Measurements from ENCODE around the gene OR52B6. TPM values are rescaled to one million over a fixed set of nuclear protein-coding genes. Genes with fewer than 3 reads are reported as not detected.
"Not testable (repeated sequence)": the region's sequence is repeated elsewhere in the genome, so short reads cannot be mapped to it uniquely, and the experiment has no call there.

Gene OR52B6
- total RNA-seq, 5 donors from 2014 or later (not counting 1 experiment from before 2014, with no cell fraction given): not detected

- no peak for DNase-seq
- no peak overlapping the region for H3K27ac ChIP-seq (ENCODE audit: low read length)
- H3K27me3 ChIP-seq (replicated peaks in 1 of 2; ENCODE audit: control insufficient read depth in 2 of 2, extremely low read depth in 1 of 2, insufficient read depth in 2 of 2, low read length in 1 of 2): no peaks in the 10 kb centered on the region
- peaks cover 6 to 11% of the 10 kb centered on the region in 2 donors for H3K27me3 Mint-ChIP-seq
- ATAC-seq (replicated peaks in 1 of 4): no peak
- H3K4me1 ChIP-seq (ENCODE audit: control insufficient read depth in 1 of 2, extremely low read depth in 1 of 2, insufficient read depth in 2 of 2, low read length in 2 of 2): no peaks in the 10 kb centered on the region
- peaks cover 4 to 7% (median 6%) of the 10 kb centered on the region in 3 donors for H3K4me1 Mint-ChIP-seq
- CTCF ChIA-PET: no interaction called here
- H3K9me3 Mint-ChIP-seq: peaks cover 0 to 7% (median 4%) of the 10 kb centered on the region in 3 donors
- H3K9me3 ChIP-seq: no peaks in the 10 kb centered on the region
- H3K36me3 ChIP-seq (ENCODE audit: control insufficient read depth in 2 of 2, extremely low read depth in 1 of 2, insufficient read depth in 1 of 2, low read length in 1 of 2): no peaks in the 10 kb centered on the region
- no peak overlapping the region for H3K27ac Mint-ChIP-seq
- H3K4me3 ChIP-seq (ENCODE audit: control insufficient read depth in 1 of 2, extremely low read depth in 1 of 2, low read length in 1 of 2): no peak overlapping the region
- WGBS (ENCODE audit: insufficient coverage): no CpG with 5 or more reads among the region's 1 CpG
- POLR2A ChIA-PET: no interaction called here
- peaks cover 7% of the 10 kb centered on the region for H3K36me3 Mint-ChIP-seq
- H3K4me3 Mint-ChIP-seq: no peak overlapping the region
Measured at GRCh38 chr11:5564259-5565019, 16.2 kb upstream of the OR52B6 start.

GRCh38 chr11:5574654-5575053, 6.0 kb upstream of the OR52B6 start:
- no peak for DNase-seq
- Histone ChIP-seq H3K4me3 (ENCODE audit: control insufficient read depth in 1 of 2, extremely low read depth in 1 of 2, low read length in 1 of 2) (no peak overlapping the region), H3K9me3 (no peaks in the 10 kb centered on the region), H3K27ac (ENCODE audit: low read length) (no peak overlapping the region), H3K36me3 (ENCODE audit: control insufficient read depth in 2 of 2, extremely low read depth in 1 of 2, insufficient read depth in 1 of 2, low read length in 1 of 2) (no peaks in the 10 kb centered on the region), H3K27me3 (replicated peaks in 1 of 2; ENCODE audit: control insufficient read depth in 2 of 2, extremely low read depth in 1 of 2, insufficient read depth in 2 of 2, low read length in 1 of 2) (no peaks in the 10 kb centered on the region), H3K4me1 (ENCODE audit: control insufficient read depth in 1 of 2, extremely low read depth in 1 of 2, insufficient read depth in 2 of 2, low read length in 2 of 2) (no peaks in the 10 kb centered on the region)
- WGBS (ENCODE audit: insufficient coverage): 80% methylated on average over 1 of the region's 2 CpGs
- ChIA-PET POLR2A (no interaction called here), CTCF (no interaction called here)
- Mint-ChIP-seq H3K4me1 (no peaks in the 10 kb centered on the region), H3K27ac (no peak overlapping the region), H3K36me3 (no peaks in the 10 kb centered on the region), H3K4me3 (no peak overlapping the region), H3K9me3 (no peaks in the 10 kb centered on the region), H3K27me3 (peaks cover 0 to 1% of the 10 kb centered on the region in 2 donors)
- no peak for ATAC-seq (replicated peaks in 1 of 4)

- WGBS (ENCODE audit: insufficient coverage): 90% methylated on average over 3 of the region's 4 CpGs
- no peak for ATAC-seq (replicated peaks in 1 of 4)
- H3K4me3 Mint-ChIP-seq: no peak overlapping the region
Measured at GRCh38 chr11:5575152-5575551, 5.5 kb upstream of the OR52B6 start.

GRCh38 chr11:5577101-5577500, 3.6 kb upstream of the OR52B6 start:
- ChIA-PET POLR2A (no interaction called here), CTCF (interaction anchor here in 1 of 2 donors (0.5 kb wide), 1 partner anchor 10 kb away, joined by 5 read pairs; no protein-coding TSS in a partner anchor)
- peaks cover 0 to 1% of the 10 kb centered on the region in 2 donors for H3K27me3 Mint-ChIP-seq

More at GRCh38 chr11:5575152-5575551, 5.5 kb upstream of the OR52B6 start:
- Histone ChIP-seq H3K4me1 (ENCODE audit: control insufficient read depth in 1 of 2, extremely low read depth in 1 of 2, insufficient read depth in 2 of 2, low read length in 2 of 2) (no peaks in the 10 kb centered on the region), H3K4me3 (ENCODE audit: control insufficient read depth in 1 of 2, extremely low read depth in 1 of 2, low read length in 1 of 2) (no peak overlapping the region), H3K36me3 (ENCODE audit: control insufficient read depth in 2 of 2, extremely low read depth in 1 of 2, insufficient read depth in 1 of 2, low read length in 1 of 2) (no peaks in the 10 kb centered on the region), H3K27ac (ENCODE audit: low read length) (no peak overlapping the region), H3K9me3 (no peaks in the 10 kb centered on the region), H3K27me3 (replicated peaks in 1 of 2; ENCODE audit: control insufficient read depth in 2 of 2, extremely low read depth in 1 of 2, insufficient read depth in 2 of 2, low read length in 1 of 2) (no peaks in the 10 kb centered on the region)
- Mint-ChIP-seq H3K4me1 (no peaks in the 10 kb centered on the region), H3K27ac (no peak overlapping the region), H3K27me3 (peaks cover 0 to 1% of the 10 kb centered on the region in 2 donors), H3K9me3 (no peaks in the 10 kb centered on the region), H3K36me3 (no peaks in the 10 kb centered on the region)
- DNase-seq: no peak
- ChIA-PET CTCF (no interaction called here), POLR2A (no interaction called here)

GRCh38 chr11:5581014-5581413, 337 bp downstream of the OR52B6 start:
- Histone ChIP-seq H3K27ac (ENCODE audit: low read length) (no peak overlapping the region), H3K4me1 (ENCODE audit: control insufficient read depth in 1 of 2, extremely low read depth in 1 of 2, insufficient read depth in 2 of 2, low read length in 2 of 2) (no peaks in the 10 kb centered on the region), H3K9me3 (no peaks in the 10 kb centered on the region), H3K27me3 (replicated peaks in 1 of 2; ENCODE audit: control insufficient read depth in 2 of 2, extremely low read depth in 1 of 2, insufficient read depth in 2 of 2, low read length in 1 of 2) (no peaks in the 10 kb centered on the region), H3K4me3 (ENCODE audit: control insufficient read depth in 1 of 2, extremely low read depth in 1 of 2, low read length in 1 of 2) (no peak overlapping the region), H3K36me3 (ENCODE audit: control insufficient read depth in 2 of 2, extremely low read depth in 1 of 2, insufficient read depth in 1 of 2, low read length in 1 of 2) (no peaks in the 10 kb centered on the region)
- Mint-ChIP-seq H3K36me3 (no peaks in the 10 kb centered on the region), H3K27me3 (peaks cover 0 to 1% of the 10 kb centered on the region in 2 donors), H3K4me3 (no peak overlapping the region), H3K9me3 (no peaks in the 10 kb centered on the region), H3K27ac (no peak overlapping the region), H3K4me1 (no peaks in the 10 kb centered on the region)
- DNase-seq: no peak
- ChIA-PET POLR2A (no interaction called here), CTCF (no interaction called here)
- no peak for ATAC-seq (replicated peaks in 1 of 4)
- 69% methylated on average over 4 of the region's 4 CpGs for WGBS (ENCODE audit: insufficient coverage)

More at GRCh38 chr11:5577101-5577500, 3.6 kb upstream of the OR52B6 start:
- no peaks in the 10 kb centered on the region for H3K9me3 Mint-ChIP-seq
- H3K27ac Mint-ChIP-seq: no peak overlapping the region
- no peaks in the 10 kb centered on the region for H3K36me3 Mint-ChIP-seq
- H3K4me3 ChIP-seq (ENCODE audit: control insufficient read depth in 1 of 2, extremely low read depth in 1 of 2, low read length in 1 of 2): no peak overlapping the region
- H3K4me1 Mint-ChIP-seq: no peaks in the 10 kb centered on the region
- no peak overlapping the region for H3K4me3 Mint-ChIP-seq
- no peaks in the 10 kb centered on the region for H3K4me1 ChIP-seq (ENCODE audit: control insufficient read depth in 1 of 2, extremely low read depth in 1 of 2, insufficient read depth in 2 of 2, low read length in 2 of 2)
- H3K27ac ChIP-seq (ENCODE audit: low read length): no peak overlapping the region
- H3K36me3 ChIP-seq (ENCODE audit: control insufficient read depth in 2 of 2, extremely low read depth in 1 of 2, insufficient read depth in 1 of 2, low read length in 1 of 2): no peaks in the 10 kb centered on the region
- DNase-seq: no peak
- no peaks in the 10 kb centered on the region for H3K27me3 ChIP-seq (replicated peaks in 1 of 2; ENCODE audit: control insufficient read depth in 2 of 2, extremely low read depth in 1 of 2, insufficient read depth in 2 of 2, low read length in 1 of 2)
- ATAC-seq (replicated peaks in 1 of 4): no peak
- H3K9me3 ChIP-seq: no peaks in the 10 kb centered on the region

GRCh38 chr11:5584458-5584857, 3.8 kb downstream of the OR52B6 start:
- DNase-seq; H3K9me3 ChIP-seq; H3K27ac ChIP-seq (ENCODE audit: low read length); H3K27ac Mint-ChIP-seq; H3K4me1 ChIP-seq (ENCODE audit: control insufficient read depth in 1 of 2, extremely low read depth in 1 of 2, insufficient read depth in 2 of 2, low read length in 2 of 2); ATAC-seq (replicated peaks in 1 of 4); H3K4me3 Mint-ChIP-seq; H3K9me3 Mint-ChIP-seq; H3K36me3 Mint-ChIP-seq; H3K27me3 ChIP-seq (replicated peaks in 1 of 2; ENCODE audit: control insufficient read depth in 2 of 2, extremely low read depth in 1 of 2, insufficient read depth in 2 of 2, low read length in 1 of 2); CTCF ChIA-PET; H3K27me3 Mint-ChIP-seq; H3K4me1 Mint-ChIP-seq; POLR2A ChIA-PET; H3K36me3 ChIP-seq (ENCODE audit: control insufficient read depth in 2 of 2, extremely low read depth in 1 of 2, insufficient read depth in 1 of 2, low read length in 1 of 2); H3K4me3 ChIP-seq (ENCODE audit: control insufficient read depth in 1 of 2, extremely low read depth in 1 of 2, low read length in 1 of 2): not testable (repeated sequence)
- no CpG with 5 or more reads among the region's 5 CpGs for WGBS (ENCODE audit: insufficient coverage)

All from T-cell (primary cell).